ENCODE measurements around the gene FBLN5. TPM values are rescaled to one million over a fixed set of nuclear protein-coding genes. Genes with fewer than 3 reads are reported as not detected.

Gene FBLN5
- total and polyA plus RNA-seq, 2 donors (not counting 3 experiments of a cell fraction or from before 2014, with no cell fraction given): 27.6 to 33.1 TPM

- H3K4me1 ChIP-seq (ENCODE audit: control insufficient read depth, extremely low read depth, insufficient read depth, low read length): peaks cover 7% of the 10 kb centered on the region
- FAIRE-seq (no peak), DNase-seq (ENCODE audit: low read depth, low spot score) (no peak)
- H3K79me2 ChIP-seq (ENCODE audit: control insufficient read depth, insufficient read depth, low read length): no peaks in the 10 kb centered on the region
- CTCF ChIA-PET: interaction anchor here (0.5 to 1.0 kb wide), 2 partner anchors 10 to 18 kb away, joined by 3 read pairs; no protein-coding TSS in a partner anchor
- POLR2A ChIA-PET: no interaction called here
- dilution Hi-C loops (cut with MboI; ENCODE audit: extremely low pct_ligation_motif_present, low sequenced_read_pairs) (no loop called here), intact Hi-C loops (cut with micrococcal nuclease) (no loop called here)
- no peaks in the 10 kb centered on the region for H3K27me3 ChIP-seq (ENCODE audit: control insufficient read depth in 2 of 2, insufficient read depth in 2 of 2, low read length in 2 of 2)
- H3K4me2 ChIP-seq (ENCODE audit: insufficient read depth, low read length): no peak overlapping the region
- H3K9me1 ChIP-seq (replicated peaks; ENCODE audit: control insufficient read depth, extremely low read depth, insufficient read depth, low read length): no peaks in the 10 kb centered on the region
- no peak overlapping the region for H3K27ac ChIP-seq (ENCODE audit: insufficient read depth, low read depth, low read length)
- H3K9ac ChIP-seq (replicated peaks; ENCODE audit: extremely low read depth, insufficient read depth, low read length): no peak overlapping the region
- H3K36me3 ChIP-seq (ENCODE audit: control insufficient read depth in 2 of 2, extremely low read depth in 1 of 2, insufficient read depth in 2 of 2, low read length in 2 of 2): no peaks in the 10 kb centered on the region
- TF ChIP-seq GATA2 (IDR thresholded peaks at IDR 0.05; ENCODE audit: insufficient read depth, insufficient read length, low read depth, low read length): no peak
- TF ChIP-seq MAX (IDR thresholded peaks at IDR 0.05; ENCODE audit: insufficient read depth, insufficient read length): no peak
- TF ChIP-seq MYC (IDR thresholded peaks at IDR 0.05; ENCODE audit: low read depth, low read length): no peak
- TF ChIP-seq POLR2AphosphoS5 (IDR thresholded peaks at IDR 0.05; ENCODE audit: insufficient read depth, low read depth, low read length): no peak
- no peak for TF ChIP-seq EZH2 (IDR thresholded peaks at IDR 0.05; ENCODE audit: borderline replicate concordance, low read depth, low read length, severe bottlenecking)
- no peak for TF ChIP-seq FOS (IDR thresholded peaks at IDR 0.05; ENCODE audit: borderline replicate concordance, insufficient read depth, low read length)
- TF ChIP-seq POLR2A (IDR thresholded peaks at IDR 0.05; ENCODE audit: low read depth, low read length): no peak
- no peak for TF ChIP-seq JUN (IDR thresholded peaks at IDR 0.05; ENCODE audit: borderline replicate concordance, insufficient read depth, insufficient read length, low read depth)
- TF ChIP-seq CTCF (IDR thresholded peaks at IDR 0.05; ENCODE audit: extremely low read depth in 1 of 2, insufficient read depth in 1 of 2, low read depth in 1 of 2, low read length in 2 of 2): no peak
- H3K4me3 ChIP-seq (replicated peaks in 1 of 3; ENCODE audit: insufficient read depth in 1 of 3, low read depth in 1 of 3, low read length in 3 of 3): no peak overlapping the region
- no peaks in the 10 kb centered on the region for H4K20me1 ChIP-seq (replicated peaks; ENCODE audit: control insufficient read depth, extremely low read depth, insufficient read depth, low read length)
- no TSS peak for BruUV-seq (replicated peaks)
- H3K9me3 ChIP-seq (replicated peaks; ENCODE audit: control insufficient read depth, insufficient read depth, low read length): no peaks in the 10 kb centered on the region
- H2AFZ ChIP-seq (ENCODE audit: low read depth, low read length): no peak overlapping the region
These were observed 73.8 kb downstream of the FBLN5 start for GRCh38 chr14:91873471-91874415.

Measured in endothelial cell of umbilical vein (primary cell).